Brain pericyte (primary cell): ENCODE data around the gene MRPL20.

Experiments
- DNase-seq: peaks from one replicate; pipeline ENCODE4 v3.0.0-alpha.2; 2012; ENCODE audit warnings: low read depth, low spot score

The MRPL20 gene

DNA sequence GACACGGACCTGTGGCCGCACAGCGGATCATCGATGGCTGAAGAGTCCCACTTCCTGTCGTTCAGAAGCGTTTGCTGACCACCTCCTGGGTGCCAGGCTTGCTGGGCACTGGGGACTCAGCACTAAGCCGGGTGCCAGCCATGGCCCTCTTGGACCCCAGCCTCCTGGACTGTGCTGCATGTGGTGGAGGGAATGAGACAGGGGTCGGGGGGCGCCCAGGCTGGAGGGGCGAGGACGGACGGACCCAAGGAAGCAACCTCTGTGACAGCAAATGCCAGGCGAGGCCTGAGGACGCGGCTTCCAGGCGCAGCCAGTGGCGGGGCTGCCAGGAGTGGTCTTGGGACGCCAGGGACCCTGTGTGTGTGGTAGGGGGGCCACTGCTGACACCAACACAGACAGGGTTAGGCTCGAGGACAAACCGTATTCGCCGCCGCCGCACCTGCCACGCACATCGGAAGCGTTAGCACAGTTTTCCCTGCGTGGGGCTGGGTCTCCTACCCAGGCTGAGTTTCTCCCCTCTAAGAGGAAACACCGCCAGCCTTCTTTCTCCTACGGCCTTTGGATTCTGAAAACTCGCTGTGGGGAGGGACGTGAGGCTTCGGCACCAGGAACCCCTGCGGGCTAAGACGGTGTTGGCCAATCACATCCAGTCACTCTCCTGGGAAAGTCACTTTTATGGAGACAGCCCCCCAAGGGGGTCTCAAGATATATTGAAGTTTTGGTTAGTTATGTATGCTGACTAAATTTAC, 45.7 kb downstream of the MRPL20 start:
- no peak for DNase-seq

DNA sequence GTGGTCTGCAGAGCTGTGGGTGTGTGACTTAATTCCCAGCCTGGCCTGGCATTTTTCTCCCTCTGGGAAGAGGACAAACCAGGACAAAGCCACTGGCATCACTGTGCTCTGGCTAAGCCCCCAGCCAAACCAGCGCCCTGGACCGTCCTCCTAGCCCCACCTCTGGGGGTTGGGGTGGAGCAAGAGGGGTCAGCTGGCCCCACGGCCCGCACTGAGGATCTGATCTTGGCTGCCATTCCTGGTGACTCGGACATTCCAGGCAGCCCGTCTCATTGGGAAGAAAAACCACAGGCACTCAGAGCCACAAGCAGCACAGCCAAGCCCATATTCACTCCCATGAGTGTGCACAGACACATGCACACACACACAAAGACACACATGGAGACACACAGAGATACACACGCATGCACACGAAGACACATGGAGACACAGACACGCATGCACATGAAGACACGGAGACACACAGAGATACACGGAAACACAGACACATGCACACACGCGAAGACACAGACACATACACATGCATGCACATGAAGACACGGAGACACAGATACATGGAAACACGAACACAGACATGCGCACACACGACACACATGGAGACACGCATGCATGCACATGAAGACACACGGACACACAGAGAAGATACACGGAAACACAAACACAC, 46.5 kb downstream of the MRPL20 start:
- DNase-seq = no peak

DNA sequence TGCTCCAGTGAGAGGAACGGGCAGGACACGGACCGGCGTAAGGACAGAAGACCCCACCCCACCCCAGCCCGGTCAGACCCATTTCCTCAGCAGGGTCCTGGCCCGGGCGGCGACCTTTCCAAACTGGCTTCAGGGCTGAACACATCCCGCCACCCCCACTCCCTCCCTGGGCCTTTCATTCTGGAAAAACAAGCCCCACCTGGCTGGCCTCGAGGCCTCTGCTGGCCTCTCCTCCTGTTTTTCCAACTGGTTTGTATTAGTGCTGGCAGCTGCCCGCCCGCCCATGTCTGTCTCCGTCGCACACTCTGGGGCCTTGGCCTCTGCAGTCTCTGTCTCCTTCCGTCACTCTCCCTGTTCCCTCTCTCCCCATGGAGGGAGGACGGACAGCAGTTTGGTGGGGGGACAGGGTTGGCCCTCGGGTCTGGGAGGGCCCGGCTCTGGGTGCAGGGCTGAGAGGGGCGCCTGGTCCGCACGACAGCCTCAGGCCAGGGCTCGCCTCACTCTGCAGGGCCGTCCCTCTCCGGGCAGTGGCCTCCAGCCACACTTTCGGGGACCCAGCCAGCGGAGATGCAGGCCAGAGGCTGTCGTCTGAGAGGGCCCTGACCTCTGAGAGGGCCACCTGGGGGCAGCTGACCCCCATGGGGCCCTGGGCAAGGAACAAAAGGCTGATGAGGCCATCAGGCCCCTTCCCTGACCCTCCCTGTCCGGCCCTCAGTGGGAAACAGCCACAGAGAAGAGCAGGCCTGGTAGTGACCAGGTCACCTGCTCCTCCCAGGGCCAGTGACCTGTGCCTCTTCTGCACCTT, 47.2 kb downstream of the MRPL20 start:
- DNase-seq = peak; percentile 79

DNA sequence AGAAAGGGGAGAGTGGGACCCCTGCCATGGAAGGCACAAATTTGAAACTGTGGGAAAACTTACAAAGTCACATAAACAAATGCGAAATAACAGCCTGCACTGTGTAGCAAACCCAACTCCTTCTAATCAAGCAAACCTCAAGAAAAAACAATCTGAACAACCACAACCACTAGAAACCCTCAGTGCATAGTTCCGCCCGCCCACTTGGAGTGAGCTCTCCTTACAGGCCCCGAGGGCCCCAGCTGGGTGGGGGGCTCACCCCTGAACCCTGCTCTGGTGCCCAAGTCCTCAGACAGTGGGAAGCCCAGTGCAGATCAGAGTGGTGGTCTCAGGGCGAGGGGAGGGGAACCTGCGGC, 47.8 kb downstream of the MRPL20 start:
- peak; percentile 81 for DNase-seq

DNA sequence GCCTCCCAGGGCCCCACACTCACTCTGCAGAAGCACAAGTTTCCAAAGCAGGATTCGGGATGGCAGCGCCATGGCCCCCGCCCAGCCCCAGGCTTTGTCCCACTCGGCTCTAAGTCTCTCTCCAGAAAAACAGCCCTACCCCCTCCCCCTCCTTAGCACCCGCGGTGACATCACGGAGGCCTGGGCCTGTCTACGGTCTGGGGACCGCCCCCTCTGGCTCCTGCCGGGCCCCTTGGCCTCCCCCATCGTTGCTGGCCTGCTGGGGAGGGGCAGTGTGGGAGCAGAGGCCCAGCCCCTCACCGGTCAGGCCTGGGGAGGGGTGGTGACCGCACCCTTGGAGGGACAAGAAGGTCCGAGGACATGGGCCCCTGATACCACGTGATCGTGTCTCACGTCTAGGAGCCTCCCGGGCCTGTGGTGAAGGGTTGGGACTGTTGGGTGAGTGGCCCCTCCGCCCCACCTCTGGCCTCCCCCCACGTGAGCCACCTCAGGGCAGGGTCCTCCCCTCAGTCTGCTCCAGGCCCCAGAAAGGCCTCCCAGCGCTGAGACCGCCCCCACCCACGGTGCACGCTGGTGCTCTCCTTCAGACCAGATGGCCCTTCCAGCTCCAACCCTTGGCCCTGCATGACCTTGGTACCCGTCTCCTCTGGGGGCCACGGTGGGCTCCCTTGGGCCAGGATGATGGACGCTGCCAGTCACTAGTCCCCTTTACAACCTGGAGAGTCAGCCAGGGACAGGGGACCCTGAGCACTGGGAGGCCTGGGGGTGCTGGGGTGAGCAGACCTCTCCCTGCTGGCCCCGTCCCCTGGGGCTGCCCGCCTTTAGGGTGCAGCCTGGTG, 48.4 kb downstream of the MRPL20 start, which contains the start of gene MXRA8:
MXRA8 (minus strand) TSS at position 123 of the 839 bp plus-strand sequence; CDS start at position 72, 51 bp downstream.
- peak; percentile 60 for DNase-seq

DNA sequence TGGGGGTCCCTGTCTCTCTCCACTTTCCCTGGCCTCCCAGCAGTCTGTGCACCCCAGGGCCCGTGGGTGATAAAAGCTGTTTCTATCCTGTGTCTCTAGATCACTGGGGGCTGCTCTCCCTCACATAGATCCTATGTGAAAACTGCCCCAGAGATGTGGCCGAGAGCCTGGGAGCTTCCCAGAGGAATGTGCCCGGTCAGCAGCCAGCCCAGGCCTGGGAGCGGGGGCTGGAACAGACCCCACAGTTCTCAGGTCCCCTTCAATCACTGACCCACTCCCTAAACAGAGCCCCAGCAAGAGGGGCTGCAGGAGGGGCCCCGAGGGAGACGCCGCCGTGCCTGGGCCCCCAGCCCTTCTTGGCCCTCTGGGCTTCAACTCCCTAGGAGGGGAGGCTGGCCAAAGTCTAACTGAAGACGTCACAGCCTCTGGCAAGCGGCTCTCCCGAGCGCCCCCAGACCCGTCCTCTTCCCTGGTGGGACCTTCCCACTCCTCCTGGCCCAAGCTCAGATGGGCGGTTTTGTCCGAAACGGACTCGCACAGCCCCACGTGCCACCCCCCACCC, 49.1 kb downstream of the MRPL20 start:
- no peak for DNase-seq

DNA sequence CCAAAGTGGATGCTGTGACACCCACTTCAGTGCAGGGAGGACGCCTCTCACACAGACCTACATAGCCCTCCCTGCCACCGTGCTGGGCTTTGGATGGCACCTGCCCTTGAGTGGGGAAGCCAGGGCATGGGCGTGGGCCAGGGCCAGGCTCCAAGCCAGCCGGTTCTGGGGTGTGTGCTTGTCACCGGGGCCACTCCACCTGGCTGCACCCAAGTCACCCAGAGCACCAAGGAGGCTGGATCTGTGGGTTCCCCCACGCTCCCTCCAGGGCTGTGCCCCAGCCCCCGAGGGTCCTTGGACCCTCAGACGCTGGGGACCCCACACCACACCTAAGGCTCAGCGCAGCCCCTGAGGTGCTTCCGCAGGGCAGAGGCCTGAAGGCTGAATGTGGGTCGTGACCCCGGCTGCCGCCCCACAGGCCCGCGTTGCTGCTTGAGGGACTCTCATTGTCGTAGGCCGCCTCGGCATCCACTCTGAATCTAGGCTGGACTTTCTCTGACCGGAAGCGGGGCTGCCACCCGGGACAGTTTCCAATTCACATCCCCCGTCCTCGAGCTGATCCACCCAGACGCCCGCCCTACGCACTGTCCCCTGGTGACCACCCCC, 50.2 kb downstream of the MRPL20 start:
- no peak for DNase-seq

DNA sequence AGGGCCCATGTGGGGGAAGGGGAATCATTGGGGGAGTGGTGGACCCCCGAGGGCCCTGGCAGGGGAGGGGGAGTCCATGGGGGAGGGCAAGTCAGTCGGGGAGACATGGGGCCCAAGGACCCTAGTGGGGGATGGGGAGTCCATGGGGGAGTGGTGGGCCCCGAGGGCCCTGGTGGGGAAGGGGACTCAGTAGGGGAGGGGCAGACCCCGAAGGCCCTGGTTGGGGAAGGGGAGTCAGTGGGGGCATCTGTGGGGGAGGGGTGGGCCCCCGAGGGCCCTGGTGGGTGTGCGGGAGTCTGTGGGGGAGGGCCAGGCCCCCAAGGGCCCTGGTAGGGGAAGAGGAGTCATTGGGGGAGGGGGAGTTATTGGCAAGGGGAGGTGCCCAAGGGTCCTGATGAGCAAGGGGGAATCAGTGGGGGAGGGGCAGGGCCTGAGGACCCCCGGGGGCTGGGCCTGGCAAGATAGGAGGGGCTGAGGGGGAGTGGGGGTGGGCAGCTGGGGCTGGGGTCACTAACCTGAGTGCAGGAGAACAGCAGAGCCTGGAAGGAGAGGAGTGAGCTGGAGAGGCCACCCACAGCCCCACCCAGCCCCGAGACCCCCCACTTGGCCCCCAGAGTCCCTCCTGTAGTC, 50.8 kb downstream of the MRPL20 start:
- no peak for DNase-seq

DNA sequence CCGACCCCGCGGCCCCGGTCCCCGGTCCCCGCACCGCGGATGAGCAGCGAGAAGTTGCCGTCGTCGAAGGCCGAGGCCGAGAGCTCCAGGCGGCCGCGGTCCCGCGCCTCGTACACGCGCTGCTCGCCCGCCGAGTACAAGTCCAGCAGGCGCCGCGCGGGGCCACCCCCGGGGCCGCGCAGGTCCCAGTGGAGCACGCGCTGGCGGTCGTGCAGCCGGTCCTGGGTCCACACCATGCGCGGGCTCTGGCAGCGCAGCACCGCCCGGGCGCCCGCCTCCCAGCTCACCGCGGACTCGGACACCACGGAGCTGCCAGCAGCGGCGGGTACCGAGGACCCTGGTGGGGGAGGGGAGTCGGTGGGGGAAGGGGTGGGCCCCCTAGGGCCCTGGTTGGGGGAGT, 51.7 kb downstream of the MRPL20 start:
- DNase-seq = no peak

DNA sequence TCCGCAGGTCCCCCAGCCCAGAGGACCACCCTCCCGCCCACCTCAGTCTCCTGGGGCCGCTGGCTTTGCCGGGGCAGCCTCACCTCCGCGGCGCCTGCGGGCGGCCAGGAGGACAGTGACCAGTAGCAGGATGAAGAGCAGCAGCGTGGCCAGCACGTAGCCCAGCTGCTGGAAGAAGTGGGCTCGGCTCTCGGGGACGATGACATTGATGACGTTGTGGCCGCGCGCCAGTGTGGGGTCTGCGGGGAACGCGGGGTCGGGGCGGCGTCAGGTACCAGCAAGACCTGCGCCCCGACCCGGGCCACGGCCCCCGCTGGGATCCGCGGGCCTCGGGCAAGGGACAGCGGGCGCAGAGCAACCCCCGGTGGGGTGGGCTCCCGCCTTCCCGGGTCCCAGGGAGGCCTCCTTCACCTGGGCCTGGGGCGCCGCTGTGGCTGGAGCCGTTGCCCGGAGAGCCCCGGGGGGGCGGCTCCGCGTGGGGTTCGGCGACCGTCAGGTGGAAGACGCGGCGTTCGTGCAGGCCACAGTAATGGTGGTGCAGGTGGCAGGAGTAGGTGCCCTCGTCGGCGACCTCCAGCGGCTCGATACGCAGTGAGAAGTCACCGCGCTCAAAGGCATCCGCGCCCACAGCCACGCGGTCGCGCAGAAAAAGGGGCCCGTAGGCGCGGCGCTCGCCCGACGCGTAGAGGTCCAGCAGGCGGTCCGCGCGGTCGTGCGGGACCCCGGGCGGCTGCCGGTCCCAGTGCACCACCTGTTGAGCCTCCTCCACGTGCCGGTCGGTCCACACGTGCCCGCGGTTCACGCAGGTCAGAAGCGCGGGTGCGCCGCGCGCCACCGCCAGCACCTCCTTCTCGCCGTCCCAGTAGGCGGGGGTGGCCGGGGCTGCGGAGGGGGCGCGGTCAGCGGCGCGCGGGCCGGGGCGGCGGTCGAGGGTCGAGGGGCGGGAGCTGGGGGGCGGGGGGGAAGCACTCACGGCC, 52.5 kb downstream of the MRPL20 start:
- no peak for DNase-seq

DNA sequence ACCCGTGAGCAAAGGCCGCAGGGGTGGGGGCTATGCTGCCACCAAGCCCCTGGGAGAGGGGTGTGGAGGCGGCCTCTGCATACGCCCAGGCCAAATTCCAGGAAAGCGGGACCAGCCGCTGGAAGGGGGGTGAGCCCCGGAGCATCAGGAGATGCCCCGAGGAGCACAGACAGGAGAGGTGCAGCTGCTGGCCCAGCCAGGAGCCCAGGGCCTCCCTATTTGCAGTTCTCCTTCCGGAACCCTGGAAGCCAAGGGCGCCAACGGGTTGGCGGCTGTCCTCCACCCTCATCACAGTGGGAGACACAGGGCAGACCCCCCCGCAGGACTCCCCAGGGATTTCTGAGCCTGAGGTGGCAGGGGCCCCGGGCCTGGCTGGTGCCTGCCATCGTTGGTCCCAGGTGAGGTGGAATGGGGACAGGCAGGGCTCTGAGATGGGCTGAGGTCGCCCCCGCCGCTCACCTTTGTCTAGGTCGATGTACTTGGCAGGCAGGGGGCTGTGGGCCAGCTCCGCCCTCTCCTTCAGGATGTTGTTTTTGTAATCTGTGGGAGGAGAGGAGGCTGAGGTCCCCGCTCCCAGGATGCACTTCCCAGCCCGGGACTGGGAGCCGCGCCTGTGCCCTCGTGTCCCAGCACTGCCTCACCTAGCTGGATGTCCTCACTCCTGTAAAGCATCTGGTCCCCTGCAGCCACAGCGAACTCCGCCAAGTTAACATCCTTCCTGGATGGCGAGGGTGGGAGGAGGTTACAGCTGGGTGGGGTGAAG, 53.5 kb downstream of the MRPL20 start:
- no peak for DNase-seq

DNA sequence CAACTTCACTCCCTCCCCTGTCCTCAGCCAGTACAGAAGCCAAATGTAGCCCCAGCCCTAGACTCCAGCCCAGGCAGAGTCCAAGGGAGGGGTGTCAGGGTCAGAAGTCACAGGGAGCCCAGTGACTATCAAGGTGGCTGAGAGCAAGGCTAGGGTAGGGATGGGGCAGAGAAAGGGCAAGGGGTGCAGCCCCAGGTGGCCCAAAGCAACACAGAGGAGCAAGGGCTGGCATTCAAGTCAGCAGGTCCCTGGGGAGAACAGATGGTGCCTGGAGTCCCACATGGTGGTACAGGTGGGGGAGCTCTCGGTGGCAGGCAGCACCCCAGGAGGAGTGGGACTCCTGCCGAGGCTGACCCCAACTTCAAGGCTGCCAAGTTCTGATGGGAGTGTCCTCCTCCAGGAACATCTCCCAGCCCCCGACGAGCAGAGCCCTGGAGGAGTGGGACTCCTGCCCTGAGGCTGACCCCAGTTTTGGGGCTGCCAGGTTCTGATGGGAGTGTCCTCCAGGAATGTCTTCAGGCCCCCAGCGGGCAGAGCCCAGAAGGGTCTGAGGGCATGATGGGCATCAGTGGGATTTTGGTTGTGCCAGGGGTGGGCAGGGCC, 54.2 kb downstream of the MRPL20 start:
- DNase-seq = no peak
